Spleen (tissue), 11 donors: Measurements from ENCODE around the gene CUTA. TPM values are rescaled to one million over a fixed set of nuclear protein-coding genes. Genes with fewer than 3 reads are reported as not detected.
A peak's percentile ranks its signal among the peaks of the same experiment; 100 is the strongest.

Experiments
- DNase-seq: peaks from one replicate; pipeline ENCODE4 v3.0.0-alpha.2; 2020
- H3K27ac ChIP-seq, 8 donors: fragments of 200-600 bp; sonication (generic) in 7 of 8; 1 replicate in 4 of 8; 2 replicates in 4 of 8; pipeline versions ENCODE4 v1.5.0 to v1.8.0; 2016 to 2021; ENCODE audit warnings: inconsistent platforms in 4 of 8, mild to moderate bottlenecking in 4 of 8, moderate library complexity in 1 of 8
- H3K27me3 ChIP-seq, 7 donors: fragments of 200-600 bp; sonication (generic) in 6 of 7; replicated peaks in 1 of 7; 1 replicate in 4 of 7; 2 replicates in 3 of 7; pipeline versions ENCODE4 v1.5.0 to v1.8.0; 2016 to 2021; ENCODE audit warnings: inconsistent platforms in 3 of 7, mild to moderate bottlenecking in 1 of 7
- H3K36me3 ChIP-seq, 6 donors: fragments of 200-600 bp; sonication (generic) in 5 of 6; 1 replicate in 4 of 6; 2 replicates in 2 of 6; pipeline versions ENCODE4 v1.5.0 to v1.8.0; 2016 to 2021; ENCODE audit warnings: inconsistent platforms in 2 of 6
- H3K4me1 ChIP-seq, 6 donors: fragments of 200-600 bp; sonication (generic) in 5 of 6; 1 replicate in 3 of 6; 2 replicates in 3 of 6; pipeline versions ENCODE4 v1.5.0 to v1.8.0; 2016 to 2021; ENCODE audit warnings: inconsistent platforms in 3 of 6
- H3K4me3 ChIP-seq, 8 donors: fragments of 200-600 bp; sonication (generic) in 7 of 8; 1 replicate in 4 of 8; 2 replicates in 4 of 8; pipeline versions ENCODE4 v1.5.0 to v1.8.0; 2016 to 2021; ENCODE audit warnings: inconsistent platforms in 4 of 8, mild to moderate bottlenecking in 4 of 8, moderate library complexity in 2 of 8
- H3K9me3 ChIP-seq, 8 donors: fragments of 200-600 bp; sonication (generic) in 7 of 8; 1 replicate in 4 of 8; 2 replicates in 4 of 8; pipeline versions ENCODE4 v1.5.0 to v1.8.0; 2016 to 2021; ENCODE audit warnings: inconsistent platforms in 4 of 8
- POLR2A ChIP-seq, 3 donors: fragments of 450-650 bp; IDR thresholded peaks; one replicate each; pipeline ENCODE4 v1.5.1; 2017; ENCODE audit warnings: antibody characterized with exemption in 3 of 3, mild to moderate bottlenecking in 1 of 3
- POLR2AphosphoS5 ChIP-seq, 3 donors: sonication (generic); formaldehyde crosslinking; IDR thresholded peaks; one replicate each; pipeline ENCODE4 v1.5.1; 2017; ENCODE audit warnings: antibody characterized with exemption in 3 of 3
- WGBS, 5 donors: extraction: QIAGEN DNeasy Blood & Tissue Kit in 3 of 5; methylation state at CpG; one replicate each; pipeline versions ENCODE4 v1.1.5 to v1.1.7; 2013 to 2018; 5-methylcytosine and 5-hydroxymethylcytosine counted together
- intact Hi-C: fragments of 100-400 bp; cut with DNase I; formaldehyde crosslinking; loops from one replicate; pipeline ENCODE4 v1.15.0; 2023; ENCODE audit warnings: low total_unique reads
- polyA plus RNA-seq, 3 donors: library from polyadenylated mRNA; stranded (reverse); fragments of 200-250 nt; gene quantifications; one replicate each; pipeline ENCODE4 v1.2.1, GENCODE V29; 2013
- total RNA-seq, 7 donors: library from RNA; depleted of rRNA in 3 of 7; stranded (reverse); fragments of >200 nt in 3 of 7; fragmentation: NEBNext Ultra II Directional in 4 of 7; extraction: Animal tissue kit (Norgen Biotek cat#: 25700) in 4 of 7; gene quantifications; one replicate each; pipeline versions ENCODE4 v1.1.0 to v1.2.1, GENCODE V29; 2016 to 2021
- TF ChIP-seq, protein P1 (sequence below), 11 experiments: fragments of 200-600 bp in 7 of 11; fragments of 450-650 bp in 4 of 11; sonication (generic) in 4 of 11; IDR thresholded peaks in 8 of 11; conservative IDR thresholded peaks in 3 of 11; 1 replicate in 7 of 11; 2 replicates in 4 of 11; pipeline versions ENCODE4 v1.4.0 to v1.8.0; 2016 to 2021; ENCODE audit warnings: antibody characterized with exemption in 11 of 11, inconsistent platforms in 4 of 11, mild to moderate bottlenecking in 1 of 11
- donor health status: healthy with polysubstance abuse.
- donor health status: DM: no; HTN: no; CAD: no; lungs with moderate emphysema.
- donor health status: DM: no; HTN: no; CAD: no.
- donor health status: Bipolar disorder and iron deficiency.
- donor health status: healthy.
- donor health status: DM: no; HTN: no; CAD: no.
- donor health status: DM: yes; HTN: yes; CAD: no.

The CUTA gene
- total and polyA plus RNA-seq, 10 donors, result 113 to 225 (median 137) TPM

DNA sequence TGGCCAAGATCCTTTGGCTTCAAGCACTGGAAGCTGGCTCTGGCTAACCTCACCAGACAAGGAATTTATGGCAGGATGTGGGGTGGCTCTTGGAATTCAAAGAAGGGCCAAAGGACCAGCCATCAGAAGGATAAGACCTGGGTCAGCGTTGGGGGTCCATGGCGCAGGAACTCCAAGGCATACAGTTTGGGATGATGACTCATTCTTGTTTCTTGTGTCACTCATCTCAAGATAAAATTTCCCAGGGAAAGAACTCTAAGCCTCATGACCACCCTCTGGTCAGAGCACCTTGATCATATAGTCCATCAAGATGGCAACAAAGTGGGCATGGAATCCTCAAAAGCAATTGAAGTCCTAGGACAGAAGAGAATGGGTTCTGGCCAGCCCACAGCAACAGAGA lies 41.3 kb upstream of the CUTA start:
- intact Hi-C loops, result loop anchor here (10.0 kb wide), 1 partner anchor 186 kb away; no protein-coding TSS in a partner anchor
- no peak overlapping the region for H3K27ac ChIP-seq
- H3K9me3 ChIP-seq, result no peaks in the 10 kb centered on the region
- no peaks in the 10 kb centered on the region for H3K27me3 ChIP-seq
- WGBS, 5 donors, result 86 to 98% (median 93%) methylated on average over 2 of the region's 2 CpGs
- DNase-seq, result no peak
- no peak overlapping the region for H3K4me3 ChIP-seq
- peaks cover 8 to 19% (median 11%) of the 10 kb centered on the region in 6 donors for H3K4me1 ChIP-seq
- TF ChIP-seq POLR2A (IDR thresholded peaks at IDR 0.05) (no peak), POLR2AphosphoS5 (IDR thresholded peaks at IDR 0.05) (no peak)
- TF ChIP-seq, protein P1, sequence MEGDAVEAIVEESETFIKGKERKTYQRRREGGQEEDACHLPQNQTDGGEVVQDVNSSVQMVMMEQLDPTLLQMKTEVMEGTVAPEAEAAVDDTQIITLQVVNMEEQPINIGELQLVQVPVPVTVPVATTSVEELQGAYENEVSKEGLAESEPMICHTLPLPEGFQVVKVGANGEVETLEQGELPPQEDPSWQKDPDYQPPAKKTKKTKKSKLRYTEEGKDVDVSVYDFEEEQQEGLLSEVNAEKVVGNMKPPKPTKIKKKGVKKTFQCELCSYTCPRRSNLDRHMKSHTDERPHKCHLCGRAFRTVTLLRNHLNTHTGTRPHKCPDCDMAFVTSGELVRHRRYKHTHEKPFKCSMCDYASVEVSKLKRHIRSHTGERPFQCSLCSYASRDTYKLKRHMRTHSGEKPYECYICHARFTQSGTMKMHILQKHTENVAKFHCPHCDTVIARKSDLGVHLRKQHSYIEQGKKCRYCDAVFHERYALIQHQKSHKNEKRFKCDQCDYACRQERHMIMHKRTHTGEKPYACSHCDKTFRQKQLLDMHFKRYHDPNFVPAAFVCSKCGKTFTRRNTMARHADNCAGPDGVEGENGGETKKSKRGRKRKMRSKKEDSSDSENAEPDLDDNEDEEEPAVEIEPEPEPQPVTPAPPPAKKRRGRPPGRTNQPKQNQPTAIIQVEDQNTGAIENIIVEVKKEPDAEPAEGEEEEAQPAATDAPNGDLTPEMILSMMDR (IDR thresholded peaks at IDR 0.05 in 8 of 11, conservative IDR thresholded peaks at IDR 0.05 in 3 of 11), result no peak
- H3K36me3 ChIP-seq, result peaks cover 0 to 25% (median 7%) of the 10 kb centered on the region in 6 donors

DNA sequence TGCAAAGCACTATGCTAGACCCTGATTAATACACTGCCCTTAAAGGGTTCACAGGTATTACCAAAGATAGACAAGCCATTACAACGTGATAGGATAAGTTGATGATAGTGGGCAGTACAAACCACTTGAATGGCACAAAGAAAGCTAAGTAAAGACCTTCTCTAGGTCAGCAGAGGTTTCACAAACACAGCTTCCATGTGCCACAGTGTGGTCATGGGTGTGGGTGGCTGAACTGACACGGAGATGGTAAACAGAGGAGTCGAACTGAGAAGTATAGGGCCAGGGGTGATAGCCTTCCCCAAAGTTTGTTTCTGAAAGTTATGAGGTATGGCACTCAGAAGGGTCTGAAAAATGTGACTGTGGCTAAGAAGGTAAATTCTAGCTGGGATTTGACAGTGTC lies 40.8 kb upstream of the CUTA start:
- peaks cover 9 to 24% (median 14%) of the 10 kb centered on the region in 6 donors for H3K4me1 ChIP-seq
- no peaks in the 10 kb centered on the region for H3K27me3 ChIP-seq
- WGBS, 5 donors, result 75 to 88% (median 85%) methylated on average over 3 of the region's 3 CpGs
- no peak for DNase-seq
- H3K27ac ChIP-seq, result no peak overlapping the region
- H3K36me3 ChIP-seq, result peaks cover 0 to 25% (median 7%) of the 10 kb centered on the region in 6 donors
- H3K9me3 ChIP-seq, result no peaks in the 10 kb centered on the region
- no peak overlapping the region for H3K4me3 ChIP-seq
- TF ChIP-seq POLR2AphosphoS5 (IDR thresholded peaks at IDR 0.05), result no peak
- no peak for TF ChIP-seq POLR2A (IDR thresholded peaks at IDR 0.05)
- TF ChIP-seq, protein P1 (IDR thresholded peaks at IDR 0.05 in 8 of 11, conservative IDR thresholded peaks at IDR 0.05 in 3 of 11), result no peak
- intact Hi-C loops, result loop anchor here (10.0 kb wide), 1 partner anchor 186 kb away; no protein-coding TSS in a partner anchor

DNA sequence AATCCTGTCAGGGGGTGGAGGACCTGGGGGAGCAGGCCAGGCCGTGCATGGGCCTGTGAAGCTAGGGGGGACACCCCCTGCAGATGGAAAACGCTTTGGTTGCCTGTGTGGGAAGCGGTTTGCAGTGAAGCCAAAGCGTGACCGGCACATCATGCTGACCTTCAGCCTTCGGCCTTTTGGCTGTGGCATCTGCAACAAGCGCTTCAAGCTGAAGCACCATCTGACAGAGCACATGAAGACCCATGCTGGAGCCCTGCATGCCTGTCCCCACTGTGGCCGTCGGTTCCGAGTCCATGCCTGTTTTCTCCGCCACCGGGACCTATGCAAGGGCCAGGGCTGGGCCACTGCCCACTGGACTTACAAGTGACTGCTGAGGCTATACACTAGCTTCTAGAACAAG lies 38.2 kb upstream of the CUTA start:
- DNase-seq, result no peak
- intact Hi-C loops, result loop anchor here (10.0 kb wide), 1 partner anchor 189 kb away; no protein-coding TSS in a partner anchor
- Histone ChIP-seq H3K36me3 (peaks cover 0 to 30% (median 7%) of the 10 kb centered on the region in 6 donors), H3K4me3 (no peak overlapping the region), H3K27ac (no peak overlapping the region), H3K27me3 (no peaks in the 10 kb centered on the region), H3K9me3 (no peaks in the 10 kb centered on the region), H3K4me1 (peaks cover 12 to 49% (median 28%) of the 10 kb centered on the region in 6 donors)
- TF ChIP-seq, protein P1 (IDR thresholded peaks at IDR 0.05 in 8 of 11, conservative IDR thresholded peaks at IDR 0.05 in 3 of 11), result no peak
- TF ChIP-seq POLR2A (IDR thresholded peaks at IDR 0.05) (no peak), POLR2AphosphoS5 (IDR thresholded peaks at IDR 0.05) (no peak)
- 90 to 99% (median 94%) methylated on average over 9 to 12 of the region's 12 CpGs for WGBS, 5 donors

DNA sequence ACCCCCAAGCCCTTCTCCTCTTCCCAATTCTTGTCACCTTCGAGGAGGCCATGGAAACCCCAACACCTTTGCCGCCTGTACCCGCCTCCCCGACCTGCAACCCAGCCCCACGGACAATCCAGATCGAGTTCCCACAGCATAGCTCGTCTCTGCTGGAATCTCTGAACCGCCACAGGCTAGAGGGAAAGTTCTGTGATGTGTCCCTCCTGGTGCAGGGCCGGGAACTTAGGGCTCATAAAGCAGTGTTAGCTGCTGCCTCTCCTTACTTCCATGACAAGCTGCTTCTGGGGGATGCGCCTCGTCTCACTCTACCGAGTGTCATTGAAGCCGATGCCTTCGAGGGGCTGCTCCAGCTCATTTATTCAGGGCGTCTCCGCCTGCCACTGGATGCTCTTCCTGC lies 37.1 kb upstream of the CUTA start:
- H3K4me3 ChIP-seq, result peak overlapping the region; percentile 78 to 98 (median 82)
- H3K4me1 ChIP-seq, result peaks cover 12 to 60% (median 32%) of the 10 kb centered on the region in 6 donors
- TF ChIP-seq, protein P1 (IDR thresholded peaks at IDR 0.05 in 8 of 11, conservative IDR thresholded peaks at IDR 0.05 in 3 of 11), result no peak
- TF ChIP-seq POLR2AphosphoS5 (IDR thresholded peaks at IDR 0.05) (no peak), POLR2A (IDR thresholded peaks at IDR 0.05) (no peak)
- H3K36me3 ChIP-seq, result peaks cover 0 to 30% (median 7%) of the 10 kb centered on the region in 6 donors
- H3K9me3 ChIP-seq, result no peaks in the 10 kb centered on the region
- intact Hi-C loops, result loop anchor here (10.0 kb wide), 1 partner anchor 190 kb away; no protein-coding TSS in a partner anchor
- WGBS, 5 donors, result 53 to 57% (median 54%) methylated on average over 16 of the region's 16 CpGs
- peak overlapping the region in 4 of 8 donors; percentile 83 to 93 (median 90) for H3K27ac ChIP-seq
- no peak for DNase-seq
- no peaks in the 10 kb centered on the region for H3K27me3 ChIP-seq
